A549 (cell line): ENCODE data around the gene RNF112. TPM values are rescaled to one million over a fixed set of nuclear protein-coding genes. Genes with fewer than 3 reads are reported as not detected.

ENCODE experiments used
- ATAC-seq, 2 experiments: fragments of 200-7000 bp in 1 of 2; fragments of >200 bp in 1 of 2; cut with Nextera tagmentation in 1 of 2; cut with Tn5 transposase in 1 of 2; 3 replicates each; pipeline versions ENCODE4 v1.8.0 to v1.9.1; 2018 to 2020; ENCODE audit warnings: mild to moderate bottlenecking in 1 of 2, moderate library complexity in 1 of 2
- CTCF ChIA-PET: fragments of 300-600 bp; sonication (Branson Sonifier 250); formaldehyde crosslinking; extraction: SDS; loops from one replicate; lab custom pipeline; 2021; ENCODE audit warnings: antibody characterized with exemption, inconsistent platforms; lab: Yijun Ruan, JAX
- POLR2A ChIA-PET: fragments of 350-600 bp; formaldehyde crosslinking; extraction: SDS; loops from one replicate; lab custom pipeline; 2021; ENCODE audit warnings: antibody characterized with exemption, inconsistent platforms; lab: Yijun Ruan, JAX
- DNase-seq, 2 experiments: peaks; one replicate each; pipeline versions ENCODE4 v3.0.0 to v3.0.0-alpha.2; 2011 to 2016; ENCODE audit warnings: low read depth in 1 of 2, low spot score in 1 of 2
- FAIRE-seq: peaks from 2 replicates; lab custom pipeline; 2011; peaks lifted over from hg19 to GRCh38; lab: Jason Lieb, UNC
- H3K27ac ChIP-seq, 2 experiments: fragments of >200 bp; sonication (Bioruptor Twin); formaldehyde crosslinking; 3 replicates each; pipeline ENCODE4 v1.5.1; 2016 to 2017
- H3K4me1 ChIP-seq: fragments of >200 bp; sonication (Bioruptor Twin); formaldehyde crosslinking; 3 replicates; pipeline ENCODE4 v1.6.1; 2016
- H3K4me2 ChIP-seq: fragments of >200 bp; sonication (Bioruptor Twin); formaldehyde crosslinking; 3 replicates; pipeline ENCODE4 v1.6.1; 2016
- H3K4me3 ChIP-seq: fragments of >200 bp; sonication (Bioruptor Twin); formaldehyde crosslinking; 3 replicates; pipeline ENCODE4 v1.5.1; 2016
- H3K9me3 ChIP-seq: fragments of >200 bp; sonication (Bioruptor Twin); formaldehyde crosslinking; 3 replicates; pipeline ENCODE4 v1.6.1; 2016
- CBX2 ChIP-seq: fragments of 200-600 bp; sonication (generic); IDR thresholded peaks from 2 replicates; pipeline ENCODE4 v1.6.1; 2016; ENCODE audit warnings: low read depth, mild to moderate bottlenecking, borderline replicate concordance
- CEBPB ChIP-seq, 2 experiments: fragments of >200 bp in 1 of 2; sonication (Bioruptor Twin) in 1 of 2; formaldehyde crosslinking in 1 of 2; IDR thresholded peaks; 2 replicates each; pipeline ENCODE4 v1.6.1; 2012 to 2016
- CHD2 ChIP-seq: fragments of 150-350 bp; IDR thresholded peaks from 2 replicates; pipeline ENCODE4 v1.6.1; 2014; ENCODE audit warnings: low read length; ENCODE audit not compliant: partially characterized antibody
- EHF ChIP-seq: fragments of 250-450 bp; sonication (Bioruptor Pico); IDR thresholded peaks from 2 replicates; pipeline ENCODE4 v1.5.0; 2020; ENCODE audit warnings: mild to moderate bottlenecking
- FOXS1 ChIP-seq: fragments of 250-450 bp; sonication (Bioruptor Pico); IDR thresholded peaks from 2 replicates; pipeline ENCODE4 v1.5.0; 2020; ENCODE audit warnings: mild to moderate bottlenecking, moderate library complexity
- HEYL ChIP-seq: fragments of 250-450 bp; sonication (Bioruptor Pico); IDR thresholded peaks from 2 replicates; pipeline ENCODE4 v1.8.0; 2021; ENCODE audit warnings: mild to moderate bottlenecking, moderate library complexity
- HMGXB4 ChIP-seq: fragments of 250-450 bp; sonication (Bioruptor Pico); IDR thresholded peaks from 2 replicates; pipeline ENCODE4 v1.5.0; 2021; ENCODE audit warnings: mild to moderate bottlenecking, moderate library complexity, borderline replicate concordance
- HOXB5 ChIP-seq: fragments of 250-450 bp; sonication (Bioruptor Pico); IDR thresholded peaks from 2 replicates; pipeline ENCODE4 v1.5.0; 2020; ENCODE audit warnings: mild to moderate bottlenecking, moderate library complexity
- JUNB ChIP-seq: fragments of >200 bp; sonication (Bioruptor Twin); formaldehyde crosslinking; IDR thresholded peaks from 2 replicates; pipeline ENCODE4 v1.6.1; 2016
- KDM1A ChIP-seq: fragments of 200-600 bp; sonication (generic); IDR thresholded peaks from 2 replicates; pipeline ENCODE4 v1.6.1; 2016; ENCODE audit warnings: low read depth, mild to moderate bottlenecking
- KDM5A ChIP-seq: fragments of 200-600 bp; sonication (generic); IDR thresholded peaks from 2 replicates; pipeline ENCODE4 v1.6.1; 2016; ENCODE audit warnings: antibody characterized with exemption, mild to moderate bottlenecking
- MAX ChIP-seq: IDR thresholded peaks from 2 replicates; pipeline ENCODE4 v1.6.1; 2012
- MAZ ChIP-seq: fragments of 150-350 bp; IDR thresholded peaks from 2 replicates; pipeline ENCODE4 v1.6.1; 2014; ENCODE audit warnings: antibody characterized with exemption, low read depth, low read length, borderline replicate concordance
- MYC ChIP-seq: IDR thresholded peaks from 2 replicates; pipeline ENCODE4 v1.6.1; 2012; ENCODE audit warnings: mild to moderate bottlenecking, inconsistent platforms, low read length, improper control_type of control experiment, borderline replicate concordance
- POLR2A ChIP-seq: IDR thresholded peaks from 2 replicates; pipeline ENCODE4 v1.6.1; 2012; ENCODE audit warnings: mild to moderate bottlenecking, low read length
- POLR2AphosphoS2 ChIP-seq: conservative IDR thresholded peaks from 2 replicates; pipeline ENCODE4 v1.6.1; 2012; ENCODE audit warnings: low read length, improper control_type of control experiment, inconsistent platforms
- RCOR1 ChIP-seq: fragments of 150-350 bp; IDR thresholded peaks from 2 replicates; pipeline ENCODE4 v1.6.1; 2014; ENCODE audit warnings: antibody characterized with exemption, low read length, low read depth
- RFX5 ChIP-seq: fragments of 450-650 bp; IDR thresholded peaks from 2 replicates; pipeline ENCODE4 v1.7.1; 2014; ENCODE audit warnings: antibody characterized with exemption, mild to moderate bottlenecking, moderate library complexity
- SMC3 ChIP-seq: fragments of >200 bp; sonication (Bioruptor Twin); formaldehyde crosslinking; IDR thresholded peaks from 3 replicates; pipeline ENCODE4 v1.6.1; 2018; ENCODE audit warnings: inconsistent platforms
- SREBF2 ChIP-seq: fragments of 450-650 bp; IDR thresholded peaks from 2 replicates; pipeline ENCODE4 v1.6.1; 2014; ENCODE audit warnings: mild to moderate bottlenecking, moderate library complexity
- USF2 ChIP-seq: fragments of 450-650 bp; IDR thresholded peaks from 2 replicates; pipeline ENCODE4 v1.6.1; 2014; ENCODE audit warnings: antibody characterized with exemption
- ZFP36 ChIP-seq: fragments of 450-650 bp; IDR thresholded peaks from 2 replicates; pipeline ENCODE4 v1.6.1; 2014; ENCODE audit warnings: borderline replicate concordance; ENCODE audit not compliant: partially characterized antibody
- ZNF302 ChIP-seq: fragments of 250-450 bp; sonication (Bioruptor Pico); IDR thresholded peaks from 2 replicates; pipeline ENCODE4 v1.9.0; 2021; ENCODE audit warnings: inconsistent platforms, mild to moderate bottlenecking, moderate library complexity
- whole genome bisulfite sequencing: methylation state at CpG from one replicate; pipeline ENCODE4 v1.1.6; 2017; ENCODE audit errors: missing lambda C conversion rate; 5-methylcytosine and 5-hydroxymethylcytosine counted together
- polyA plus RNA-seq, 4 experiments: library from polyadenylated mRNA; depleted of rRNA in 3 of 4; stranded (reverse); fragments of >200 nt; fragmentation: RNase III in 1 of 4; extraction: RNeasy Plus Mini Kit Qiagen cat#74134 plus additional on column Dnase treatment in 1 of 4; gene quantifications; 2 replicates in 3 of 4; 3 replicates in 1 of 4; pipeline ENCODE4 v1.2.3, GENCODE V29; 2011 to 2017
- TF ChIP-seq, protein P1 (sequence below): fragments of 200-600 bp; sonication (generic); IDR thresholded peaks from 2 replicates; pipeline ENCODE4 v1.6.1; 2016; ENCODE audit warnings: antibody characterized with exemption, mild to moderate bottlenecking, moderate library complexity

RNF112 gene
- polyA plus RNA-seq, 2 of the 4 experiments (the other 2 are of a cell fraction) = 0.27 to 1.4 TPM

- DNase-seq (no peak), ATAC-seq (no peak), FAIRE-seq (no peak)
- Histone ChIP-seq H3K9me3 (no peaks in the 10 kb centered on the region), H3K4me3 (no peak overlapping the region), H3K27ac (no peak overlapping the region), H3K4me1 (no peaks in the 10 kb centered on the region), H3K4me2 (no peak overlapping the region)
- no peak for TF ChIP-seq KDM1A
- no peak for TF ChIP-seq CHD2
- TF ChIP-seq MAZ = no peak
- no peak for TF ChIP-seq POLR2AphosphoS2
- TF ChIP-seq EHF (CRISPR knock-in tag) = no peak
- no peak for TF ChIP-seq HEYL
- no peak for TF ChIP-seq USF2
- no peak for TF ChIP-seq HMGXB4 (CRISPR knock-in tag)
- TF ChIP-seq, protein P1, sequence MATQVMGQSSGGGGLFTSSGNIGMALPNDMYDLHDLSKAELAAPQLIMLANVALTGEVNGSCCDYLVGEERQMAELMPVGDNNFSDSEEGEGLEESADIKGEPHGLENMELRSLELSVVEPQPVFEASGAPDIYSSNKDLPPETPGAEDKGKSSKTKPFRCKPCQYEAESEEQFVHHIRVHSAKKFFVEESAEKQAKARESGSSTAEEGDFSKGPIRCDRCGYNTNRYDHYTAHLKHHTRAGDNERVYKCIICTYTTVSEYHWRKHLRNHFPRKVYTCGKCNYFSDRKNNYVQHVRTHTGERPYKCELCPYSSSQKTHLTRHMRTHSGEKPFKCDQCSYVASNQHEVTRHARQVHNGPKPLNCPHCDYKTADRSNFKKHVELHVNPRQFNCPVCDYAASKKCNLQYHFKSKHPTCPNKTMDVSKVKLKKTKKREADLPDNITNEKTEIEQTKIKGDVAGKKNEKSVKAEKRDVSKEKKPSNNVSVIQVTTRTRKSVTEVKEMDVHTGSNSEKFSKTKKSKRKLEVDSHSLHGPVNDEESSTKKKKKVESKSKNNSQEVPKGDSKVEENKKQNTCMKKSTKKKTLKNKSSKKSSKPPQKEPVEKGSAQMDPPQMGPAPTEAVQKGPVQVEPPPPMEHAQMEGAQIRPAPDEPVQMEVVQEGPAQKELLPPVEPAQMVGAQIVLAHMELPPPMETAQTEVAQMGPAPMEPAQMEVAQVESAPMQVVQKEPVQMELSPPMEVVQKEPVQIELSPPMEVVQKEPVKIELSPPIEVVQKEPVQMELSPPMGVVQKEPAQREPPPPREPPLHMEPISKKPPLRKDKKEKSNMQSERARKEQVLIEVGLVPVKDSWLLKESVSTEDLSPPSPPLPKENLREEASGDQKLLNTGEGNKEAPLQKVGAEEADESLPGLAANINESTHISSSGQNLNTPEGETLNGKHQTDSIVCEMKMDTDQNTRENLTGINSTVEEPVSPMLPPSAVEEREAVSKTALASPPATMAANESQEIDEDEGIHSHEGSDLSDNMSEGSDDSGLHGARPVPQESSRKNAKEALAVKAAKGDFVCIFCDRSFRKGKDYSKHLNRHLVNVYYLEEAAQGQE = no peak
- no peak for TF ChIP-seq MYC
- no peak for TF ChIP-seq RFX5
- TF ChIP-seq ZNF302 = no peak
- TF ChIP-seq CBX2 = no peak
- POLR2A ChIA-PET = no interaction called here
- CTCF ChIA-PET = interaction anchor here (1.0 to 6.3 kb wide), 4 partner anchors 19 to 357 kb away, joined by 3 to 35 read pairs (median 9); partner anchors contain the start of gene B9D1
- 88% methylated on average over 3 of the region's 3 CpGs for WGBS
Observed at GRCh38 chr17:19409066-19409465, 2.0 kb upstream of the RNF112 start.

DNA sequence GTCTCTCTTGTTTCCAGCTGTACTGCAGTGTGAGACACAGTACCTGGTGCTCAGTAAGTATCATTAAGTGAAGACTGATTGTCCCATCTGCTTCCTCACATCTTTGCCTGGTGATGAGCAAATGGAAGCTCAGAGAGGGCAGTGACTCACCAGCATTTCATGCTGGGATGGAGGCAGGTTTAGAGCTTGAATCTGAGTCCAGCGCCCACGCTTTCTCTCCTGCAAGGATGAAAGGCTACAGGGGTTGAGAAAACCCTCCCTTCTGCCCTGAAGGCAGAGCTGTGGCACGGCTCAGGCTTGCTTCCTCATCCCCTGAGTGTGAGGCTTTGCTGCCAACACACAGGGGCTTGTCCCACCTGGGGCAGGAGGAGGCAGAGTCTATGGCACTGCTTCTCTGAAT is 1.5 kb upstream of the RNF112 start:
- Histone ChIP-seq H3K27ac (peak overlapping the region in 1 of 2 experiments; percentile 34; a peak in 1 of 6 replicates), H3K4me2 (no peak overlapping the region), H3K4me3 (no peak overlapping the region), H3K9me3 (no peaks in the 10 kb centered on the region), H3K4me1 (no peaks in the 10 kb centered on the region)
- TF ChIP-seq HOXB5 (CRISPR knock-in tag) (no peak), USF2 (no peak), MAZ (no peak), ZFP36 (no peak), ZNF302 (no peak), RCOR1 (no peak), SREBF2 (no peak), CHD2 (no peak), MAX (no peak), JUNB (no peak), CEBPB (IDR thresholded peaks at IDR 0.05) (no peak), SMC3 (no peak), HMGXB4 (CRISPR knock-in tag) (no peak), FOXS1 (CRISPR knock-in tag) (no peak), KDM5A (no peak), POLR2A (no peak)
- TF ChIP-seq, protein P1 = no peak
- WGBS = 52% methylated on average over 3 of the region's 3 CpGs
- POLR2A ChIA-PET = no interaction called here
- CTCF ChIA-PET = interaction anchor here (0.5 to 9.1 kb wide), 4 partner anchors 20 to 357 kb away, joined by 4 to 58 read pairs (median 21); partner anchors contain the start of gene B9D1
- DNase-seq (no peak), FAIRE-seq (peak; percentile 36), ATAC-seq (peak; percentile 8 to 40; a peak in 4 of 6 replicates)
